ENCODE results near the gene ARL3. TPM values are rescaled to one million over a fixed set of nuclear protein-coding genes. Genes with fewer than 3 reads are reported as not detected.

ARL3 gene
- total RNA-seq, 1 experiment from 2014 or later: 16.5 TPM

DNA sequence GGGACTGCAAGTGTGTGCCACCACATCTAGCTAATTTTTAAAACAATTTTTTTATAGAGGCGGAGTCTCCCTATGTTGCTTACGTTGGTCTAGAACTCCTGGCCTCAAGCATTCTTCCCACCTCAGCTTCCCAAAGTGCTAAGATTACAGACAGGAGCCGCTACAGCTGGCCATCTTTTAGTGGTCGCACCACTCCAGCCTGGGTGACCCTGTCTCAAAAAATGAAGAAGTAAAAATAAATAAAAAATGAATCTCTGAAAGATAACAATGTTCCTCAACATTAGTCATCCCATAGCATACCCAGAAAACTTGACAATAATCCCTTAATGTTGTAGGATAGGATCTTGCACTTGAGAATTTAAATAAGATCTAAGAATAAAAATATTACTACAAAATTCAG is 47.8 kb upstream of the ARL3 start:
- Histone ChIP-seq H2BK5ac (ENCODE audit: insufficient read length, low read length) (no peak overlapping the region), H3K56ac (ENCODE audit: insufficient read length, low read depth, low read length) (no peak overlapping the region), H2BK120ac (ENCODE audit: low read depth, low read length, poor library complexity, severe bottlenecking) (no peak overlapping the region), H3K23ac (ENCODE audit: insufficient read length, low read depth, low read length) (no peak overlapping the region), H3K4me1 (ENCODE audit: insufficient read depth, low read length) (no peaks in the 10 kb centered on the region), H3K79me1 (ENCODE audit: insufficient read depth, low read depth, low read length, poor library complexity, severe bottlenecking) (no peaks in the 10 kb centered on the region), H2BK12ac (ENCODE audit: insufficient read length, low read depth, low read length) (no peak overlapping the region), H4K91ac (ENCODE audit: insufficient read length, low read depth, low read length) (no peak overlapping the region), H3K14ac (ENCODE audit: insufficient read depth, low read length) (no peak overlapping the region), H3K79me2 (ENCODE audit: insufficient read depth, low read length) (peaks cover 2% of the 10 kb centered on the region; the same call in 1 of the 2 replicates), H4K5ac (ENCODE audit: insufficient read length, low read depth, low read length) (no peak overlapping the region), H3K9me3 (ENCODE audit: control insufficient read depth, low read depth, low read length) (no peaks in the 10 kb centered on the region), H3K9ac (ENCODE audit: extremely low read depth, insufficient read length, low read length) (no peak overlapping the region), H3K4ac (ENCODE audit: low read depth, low read length) (no peak overlapping the region), H2BK20ac (ENCODE audit: low read depth, low read length, poor library complexity, severe bottlenecking) (no peak overlapping the region), H4K20me1 (ENCODE audit: control insufficient read depth, insufficient read depth, insufficient read length) (no peaks in the 10 kb centered on the region), H4K8ac (replicated peaks; ENCODE audit: insufficient read length, low read depth, low read length) (no peak overlapping the region), H2AK5ac (ENCODE audit: insufficient read length, low read length) (no peak overlapping the region), H3K18ac (ENCODE audit: insufficient read length, low read depth, low read length) (no peak overlapping the region), H2AFZ (ENCODE audit: low read length) (no peak overlapping the region), H3T11ph (ENCODE audit: low read length) (no peak overlapping the region), H3K27ac (ENCODE audit: insufficient read length, low read depth, low read length) (no peak overlapping the region), H2BK15ac (ENCODE audit: low read depth, low read length) (no peak overlapping the region), H3K23me2 (ENCODE audit: insufficient read length, low read depth, low read length, poor library complexity, severe bottlenecking) (no peaks in the 10 kb centered on the region), H3K4me2 (ENCODE audit: insufficient read depth, insufficient read length, low read length) (no peak overlapping the region), H3K27me3 (ENCODE audit: insufficient read depth, low read length) (no peaks in the 10 kb centered on the region)
- no peak overlapping the region for H3K4me3 Mint-ChIP-seq
- no peak overlapping the region for H3K27ac Mint-ChIP-seq
- no peaks in the 10 kb centered on the region for H3K27me3 Mint-ChIP-seq (ENCODE audit: low read depth)
- peaks cover 7% of the 10 kb centered on the region in 2 experiments; a peak in 3 of 4 replicates for H3K4me1 Mint-ChIP-seq
- no peak for DNase-seq
- TF ChIP-seq, protein P1, sequence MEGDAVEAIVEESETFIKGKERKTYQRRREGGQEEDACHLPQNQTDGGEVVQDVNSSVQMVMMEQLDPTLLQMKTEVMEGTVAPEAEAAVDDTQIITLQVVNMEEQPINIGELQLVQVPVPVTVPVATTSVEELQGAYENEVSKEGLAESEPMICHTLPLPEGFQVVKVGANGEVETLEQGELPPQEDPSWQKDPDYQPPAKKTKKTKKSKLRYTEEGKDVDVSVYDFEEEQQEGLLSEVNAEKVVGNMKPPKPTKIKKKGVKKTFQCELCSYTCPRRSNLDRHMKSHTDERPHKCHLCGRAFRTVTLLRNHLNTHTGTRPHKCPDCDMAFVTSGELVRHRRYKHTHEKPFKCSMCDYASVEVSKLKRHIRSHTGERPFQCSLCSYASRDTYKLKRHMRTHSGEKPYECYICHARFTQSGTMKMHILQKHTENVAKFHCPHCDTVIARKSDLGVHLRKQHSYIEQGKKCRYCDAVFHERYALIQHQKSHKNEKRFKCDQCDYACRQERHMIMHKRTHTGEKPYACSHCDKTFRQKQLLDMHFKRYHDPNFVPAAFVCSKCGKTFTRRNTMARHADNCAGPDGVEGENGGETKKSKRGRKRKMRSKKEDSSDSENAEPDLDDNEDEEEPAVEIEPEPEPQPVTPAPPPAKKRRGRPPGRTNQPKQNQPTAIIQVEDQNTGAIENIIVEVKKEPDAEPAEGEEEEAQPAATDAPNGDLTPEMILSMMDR (conservative IDR thresholded peaks at IDR 0.05): no peak
- H3K36me3 Mint-ChIP-seq (ENCODE audit: insufficient read depth in 1 of 3, low read depth in 3 of 3): peaks cover 0 to 5% (median 0%) of the 10 kb centered on the region in 3 experiments; a peak in 1 of 7 replicates
- no peaks in the 10 kb centered on the region for H3K9me3 Mint-ChIP-seq
- WGBS (ENCODE audit: extremely low coverage, insufficient read length, low lambda C conversion rate): no CpG with 5 or more reads among the region's 4 CpGs
